Measurements from ENCODE around the gene C1QTNF6.
"Not testable (repeated sequence)": the region's sequence is repeated elsewhere in the genome, so short reads cannot be mapped to it uniquely, and the experiment has no call there.

C1QTNF6 gene

DNA sequence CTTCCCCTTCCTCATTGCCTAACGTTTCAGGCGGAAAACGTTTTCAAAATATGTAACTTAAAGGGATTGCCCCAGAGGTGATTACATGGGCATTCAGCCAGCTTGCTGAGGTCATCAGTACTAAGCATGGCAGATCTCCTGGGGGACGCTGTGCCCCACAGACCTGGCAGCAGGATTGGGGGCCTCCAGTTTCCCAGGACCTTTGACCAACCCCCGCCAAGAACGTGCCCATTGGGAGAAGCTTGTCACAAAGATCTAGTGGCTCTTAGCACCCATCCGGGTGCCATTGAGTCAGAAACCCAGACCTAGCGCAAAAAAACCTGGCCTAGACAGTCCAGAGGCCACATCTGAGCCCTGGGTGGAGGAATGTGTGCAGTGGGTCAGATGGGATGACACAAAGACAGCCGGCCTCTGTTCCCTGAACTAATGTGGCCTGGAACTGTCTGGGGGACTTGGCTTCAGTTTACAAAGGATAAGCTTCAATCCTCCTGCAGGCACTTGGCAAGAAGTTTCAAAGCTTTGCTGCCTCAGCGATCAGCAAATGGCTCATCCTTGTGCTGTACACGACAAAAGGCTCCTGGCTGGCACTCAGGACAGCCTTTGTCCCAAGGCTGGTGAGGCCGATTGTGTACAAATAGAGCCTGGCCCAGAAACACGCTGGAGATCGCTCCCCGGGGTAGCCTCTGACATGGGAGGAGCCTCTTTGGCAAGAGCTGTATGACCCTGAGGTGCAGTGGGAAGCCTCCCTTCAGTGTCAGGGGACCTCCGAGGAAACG, 9.5 kb downstream of the C1QTNF6 start:
- ATAC-seq (replicated peaks) (no peak), DNase-seq (no peak)
- Mint-ChIP-seq H3K27ac (no peak overlapping the region), H3K27me3 (peaks cover 0 to 20% of the 10 kb centered on the region in 2 donors), H3K36me3 (ENCODE audit: insufficient read depth) (no peaks in the 10 kb centered on the region), H3K4me3 (no peak overlapping the region), H3K4me1 (ENCODE audit: low read depth in 2 of 2) (peaks cover 26 to 33% of the 10 kb centered on the region in 2 donors), H3K9me3 (no peaks in the 10 kb centered on the region)

GRCh38 chr22:37177755-37178154, 10.3 kb downstream of the C1QTNF6 start:
- Mint-ChIP-seq H3K27me3 (peaks cover 0 to 20% of the 10 kb centered on the region in 2 donors), H3K9me3 (no peaks in the 10 kb centered on the region), H3K27ac (peak overlapping the region in 1 of 2 donors; percentile 64), H3K36me3 (ENCODE audit: insufficient read depth) (no peaks in the 10 kb centered on the region), H3K4me1 (ENCODE audit: low read depth in 2 of 2) (peaks cover 23 to 33% of the 10 kb centered on the region in 2 donors), H3K4me3 (no peak overlapping the region)
- ATAC-seq (replicated peaks) (no peak), DNase-seq (no peak)

GRCh38 chr22:37177221-37177620, 10.8 kb downstream of the C1QTNF6 start:
- no peak for ATAC-seq (replicated peaks)
- Mint-ChIP-seq H3K36me3 (ENCODE audit: insufficient read depth) (no peaks in the 10 kb centered on the region), H3K4me1 (ENCODE audit: low read depth in 2 of 2) (peaks cover 23 to 33% of the 10 kb centered on the region in 2 donors), H3K27me3 (peaks cover 0 to 20% of the 10 kb centered on the region in 2 donors), H3K4me3 (no peak overlapping the region), H3K9me3 (no peaks in the 10 kb centered on the region), H3K27ac (peak overlapping the region in 1 of 2 donors; percentile 64)
- no peak for DNase-seq

DNA sequence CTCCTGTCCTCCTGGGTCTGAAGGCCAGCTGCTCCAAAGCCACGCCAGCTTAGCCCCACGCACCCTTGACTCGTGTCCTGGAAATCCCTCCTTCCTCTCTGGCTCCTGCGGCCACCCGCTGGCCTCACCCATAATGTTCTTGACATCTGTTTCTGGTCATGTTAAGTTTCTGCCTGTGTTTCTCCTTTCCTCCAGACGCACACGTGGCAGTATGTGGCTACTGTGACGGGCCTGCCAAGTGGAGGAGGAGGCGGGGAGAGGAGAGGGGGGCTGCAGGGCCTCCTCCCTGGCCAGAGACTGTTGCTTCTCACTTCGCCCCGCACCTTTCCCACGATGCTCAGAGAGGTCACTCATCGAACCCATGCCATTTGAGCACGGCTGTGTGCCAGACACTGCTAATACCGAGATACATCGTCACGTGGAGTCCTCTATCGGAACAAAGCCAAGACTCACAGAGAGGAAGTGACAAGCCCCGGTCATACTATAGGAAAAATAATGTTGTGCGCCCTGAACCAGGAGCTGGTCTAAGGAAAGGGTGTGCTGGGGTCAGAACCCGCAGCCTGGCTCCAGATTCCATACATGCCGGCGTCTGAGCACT, 11.5 kb downstream of the C1QTNF6 start:
- DNase-seq, result no peak
- H3K4me1 Mint-ChIP-seq (ENCODE audit: low read depth in 2 of 2), result peaks cover 26 to 30% of the 10 kb centered on the region in 2 donors
- no peak overlapping the region for H3K27ac Mint-ChIP-seq
- ATAC-seq (replicated peaks), result no peak
- H3K9me3 Mint-ChIP-seq, result no peaks in the 10 kb centered on the region
- H3K4me3 Mint-ChIP-seq, result no peak overlapping the region
- H3K27me3 Mint-ChIP-seq, result peaks cover 0 to 20% of the 10 kb centered on the region in 2 donors
- H3K36me3 Mint-ChIP-seq (ENCODE audit: insufficient read depth), result no peaks in the 10 kb centered on the region

DNA sequence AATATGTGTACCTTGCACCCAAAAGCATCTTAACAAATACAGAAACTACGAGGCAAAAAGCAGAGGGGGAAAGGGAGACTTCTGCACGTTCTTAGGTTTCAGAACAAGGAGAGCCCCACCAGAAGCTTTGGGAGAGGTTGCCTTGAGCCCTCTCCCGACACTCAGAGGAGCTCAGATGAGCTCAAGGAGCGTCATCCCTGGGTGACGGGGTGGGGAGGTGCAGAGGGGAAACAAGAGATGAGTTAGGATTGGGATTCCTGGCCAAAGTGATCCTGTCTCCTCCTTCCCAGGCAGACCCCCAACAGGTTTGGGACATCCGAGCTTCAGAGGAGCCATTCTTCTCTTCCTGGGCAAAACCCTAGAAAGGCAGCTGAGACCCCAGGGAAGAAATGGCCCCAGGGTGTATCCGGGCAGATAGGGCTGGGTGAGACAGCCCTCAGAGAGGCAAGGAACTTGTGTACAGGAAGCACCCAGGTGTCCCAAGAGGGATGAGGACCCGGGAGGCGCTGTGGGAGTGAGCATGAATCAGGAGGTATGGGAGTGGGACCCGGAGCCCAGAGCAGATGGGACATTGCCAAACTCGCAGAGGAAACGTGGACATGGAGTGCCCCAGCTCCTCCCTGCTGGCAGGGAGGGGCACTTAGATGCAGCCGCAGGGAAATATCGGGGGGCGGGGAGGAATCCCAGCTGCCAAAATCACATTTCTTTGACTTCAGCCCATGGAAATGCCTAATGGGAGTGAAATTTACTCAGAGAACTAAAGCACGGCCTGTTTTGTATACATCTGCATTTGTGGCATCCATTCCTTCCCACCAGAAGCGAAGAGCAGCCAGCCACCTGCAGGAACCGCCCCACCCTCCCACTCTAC, 12.4 kb downstream of the C1QTNF6 start:
- Mint-ChIP-seq H3K4me1 (ENCODE audit: low read depth in 2 of 2) (peaks cover 26 to 33% of the 10 kb centered on the region in 2 donors), H3K9me3 (no peaks in the 10 kb centered on the region), H3K27me3 (peaks cover 0 to 20% of the 10 kb centered on the region in 2 donors), H3K27ac (peak overlapping the region in 1 of 2 donors; percentile 54), H3K36me3 (ENCODE audit: insufficient read depth) (no peaks in the 10 kb centered on the region), H3K4me3 (no peak overlapping the region)
- no peak for ATAC-seq (replicated peaks)
- no peak for DNase-seq

- ATAC-seq (replicated peaks) (no peak), DNase-seq (no peak)
- Mint-ChIP-seq H3K27me3 (peaks cover 0 to 20% of the 10 kb centered on the region in 2 donors), H3K36me3 (ENCODE audit: insufficient read depth) (no peaks in the 10 kb centered on the region), H3K4me3 (no peak overlapping the region), H3K4me1 (ENCODE audit: low read depth in 2 of 2) (peaks cover 28 to 34% of the 10 kb centered on the region in 2 donors), H3K9me3 (no peaks in the 10 kb centered on the region), H3K27ac (peak overlapping the region in 1 of 2 donors; percentile 54)
Observed at GRCh38 chr22:37174964-37175363, 13.1 kb downstream of the C1QTNF6 start.

DNA sequence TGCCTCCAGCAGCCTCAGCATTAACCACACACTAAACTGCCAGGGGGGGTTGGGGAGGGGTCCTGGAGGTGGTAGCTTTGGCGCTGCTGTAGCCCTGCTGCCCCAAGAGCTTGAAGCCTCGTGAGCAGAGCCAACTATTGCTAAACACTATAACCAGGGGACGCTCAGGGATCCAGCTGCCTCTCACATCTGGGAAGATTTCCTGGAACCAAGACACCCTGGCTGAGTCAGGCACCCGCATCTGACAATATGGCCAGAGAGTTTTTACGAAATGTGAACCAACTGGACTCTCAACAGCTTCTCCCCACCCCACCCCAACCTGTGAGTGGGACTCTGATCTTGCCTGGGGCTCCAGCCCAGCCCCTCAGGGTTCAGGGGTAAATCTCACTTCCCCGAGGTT, 14.3 kb downstream of the C1QTNF6 start:
- ATAC-seq (replicated peaks) (no peak), DNase-seq (no peak)
- peaks cover 0 to 20% of the 10 kb centered on the region in 2 donors for H3K27me3 Mint-ChIP-seq
- H3K9me3 Mint-ChIP-seq, result no peaks in the 10 kb centered on the region
- no peaks in the 10 kb centered on the region for H3K36me3 Mint-ChIP-seq (ENCODE audit: insufficient read depth)
- H3K27ac Mint-ChIP-seq, result peak overlapping the region in 1 of 2 donors; percentile 35
- H3K4me3 Mint-ChIP-seq, result no peak overlapping the region
- H3K4me1 Mint-ChIP-seq (ENCODE audit: low read depth in 2 of 2), result peaks cover 38 to 46% of the 10 kb centered on the region in 2 donors

DNA sequence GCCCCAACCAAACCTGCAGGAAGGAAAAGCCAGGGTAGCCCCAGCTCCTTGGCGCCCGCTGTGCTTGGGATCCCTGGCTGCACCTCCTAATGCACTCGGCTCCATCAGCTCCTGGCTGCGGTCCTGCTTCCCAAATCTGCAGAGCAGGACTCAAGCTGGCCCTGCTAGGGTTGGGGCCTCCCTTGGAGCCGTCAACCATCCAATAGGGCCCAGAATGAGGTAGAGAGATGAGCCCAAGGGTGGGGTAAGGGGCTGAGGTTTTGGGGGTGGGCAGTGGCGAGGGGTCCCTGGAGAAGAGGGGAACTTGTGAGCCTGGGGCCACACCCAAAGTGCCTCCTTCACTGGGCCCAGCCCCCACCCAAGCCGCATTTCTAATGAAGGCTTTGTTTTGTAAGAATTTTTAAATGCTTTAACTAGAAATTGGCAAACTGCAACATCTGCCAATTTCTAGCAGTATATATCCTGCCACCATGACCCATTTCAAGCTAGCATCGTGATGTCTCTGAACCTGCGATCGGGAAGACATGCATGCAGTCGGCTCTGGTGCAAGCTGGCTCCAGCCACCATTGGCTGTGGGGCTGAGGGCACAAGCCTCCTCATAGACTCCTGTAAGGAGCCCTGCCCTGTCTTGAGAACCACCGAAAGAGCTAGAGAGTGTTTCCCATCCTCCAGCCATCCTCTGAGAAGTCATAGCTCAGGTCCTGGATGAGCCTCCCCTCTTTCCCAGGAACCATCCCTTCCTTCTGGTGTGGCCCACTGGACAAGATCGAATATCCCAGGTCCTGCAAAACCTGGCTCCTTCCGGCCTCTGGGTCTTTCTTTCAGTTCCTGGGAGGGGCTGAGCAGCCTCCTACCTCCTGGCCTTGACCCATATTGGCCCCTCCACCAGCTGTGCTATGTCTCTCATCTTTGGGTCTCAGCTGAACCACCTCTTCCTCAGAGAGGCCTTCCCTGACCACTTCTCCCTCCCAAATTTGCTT, 15.5 kb downstream of the C1QTNF6 start:
- H3K4me1 Mint-ChIP-seq (ENCODE audit: low read depth in 2 of 2), result peaks cover 43 to 52% of the 10 kb centered on the region in 2 donors
- DNase-seq, result no peak
- peak overlapping the region; percentile 35 to 44 for H3K27ac Mint-ChIP-seq

GRCh38 chr22:37171662-37172061, 16.4 kb downstream of the C1QTNF6 start:
- Mint-ChIP-seq H3K27me3 (peaks cover 0 to 8% of the 10 kb centered on the region in 2 donors), H3K36me3 (ENCODE audit: insufficient read depth) (no peaks in the 10 kb centered on the region), H3K4me3 (no peak overlapping the region), H3K9me3 (no peaks in the 10 kb centered on the region), H3K4me1 (ENCODE audit: low read depth in 2 of 2) (peaks cover 48 to 53% of the 10 kb centered on the region in 2 donors), H3K27ac (peak overlapping the region; percentile 33 to 48)
- no peak for ATAC-seq (replicated peaks)
- no peak for DNase-seq

More for the DNA sequence above, 15.5 kb downstream of the C1QTNF6 start:
- Mint-ChIP-seq H3K27me3 (peaks cover 0 to 17% of the 10 kb centered on the region in 2 donors), H3K36me3 (ENCODE audit: insufficient read depth) (no peaks in the 10 kb centered on the region), H3K4me3 (no peak overlapping the region), H3K9me3 (no peaks in the 10 kb centered on the region)
- ATAC-seq (replicated peaks), result no peak

- Mint-ChIP-seq H3K4me1 (ENCODE audit: low read depth in 2 of 2) (peaks cover 51% of the 10 kb centered on the region in 2 donors), H3K27ac (peak overlapping the region; percentile 33 to 81)
- not testable (repeated sequence) for ATAC-seq (replicated peaks); H3K4me3 Mint-ChIP-seq; H3K27me3 Mint-ChIP-seq; H3K36me3 Mint-ChIP-seq (ENCODE audit: insufficient read depth); H3K9me3 Mint-ChIP-seq; DNase-seq
Observed at GRCh38 chr22:37170689-37171405, 17.2 kb downstream of the C1QTNF6 start.

- peak; percentile 9 for ATAC-seq (replicated peaks)
- no peaks in the 10 kb centered on the region for H3K27me3 Mint-ChIP-seq
- DNase-seq, result no peak
- H3K27ac Mint-ChIP-seq, result peak overlapping the region; percentile 0 to 81
- H3K4me3 Mint-ChIP-seq, result peak overlapping the region; percentile 47 to 82
- no peaks in the 10 kb centered on the region for H3K9me3 Mint-ChIP-seq
- peaks cover 4% of the 10 kb centered on the region for H3K36me3 Mint-ChIP-seq (ENCODE audit: insufficient read depth)
- H3K4me1 Mint-ChIP-seq (ENCODE audit: low read depth in 2 of 2), result peaks cover 55 to 56% of the 10 kb centered on the region in 2 donors
Observed at GRCh38 chr22:37169947-37170688, 17.9 kb downstream of the C1QTNF6 start.
